ENCODE measurements around the gene PPP1R7.

The PPP1R7 gene

GRCh38 chr2:241148891-241149674, 1.2 kb upstream of the PPP1R7 start, which contains the start of gene PASK:
TSS of gene PASK (minus strand) at chr2:241149472. CDS start at chr2:241143032, 6,440 bp downstream.
- peak within 1 kb of the TSS; percentile 82 to 90 for H3K27ac ChIP-seq
- TF ChIP-seq, protein P1, sequence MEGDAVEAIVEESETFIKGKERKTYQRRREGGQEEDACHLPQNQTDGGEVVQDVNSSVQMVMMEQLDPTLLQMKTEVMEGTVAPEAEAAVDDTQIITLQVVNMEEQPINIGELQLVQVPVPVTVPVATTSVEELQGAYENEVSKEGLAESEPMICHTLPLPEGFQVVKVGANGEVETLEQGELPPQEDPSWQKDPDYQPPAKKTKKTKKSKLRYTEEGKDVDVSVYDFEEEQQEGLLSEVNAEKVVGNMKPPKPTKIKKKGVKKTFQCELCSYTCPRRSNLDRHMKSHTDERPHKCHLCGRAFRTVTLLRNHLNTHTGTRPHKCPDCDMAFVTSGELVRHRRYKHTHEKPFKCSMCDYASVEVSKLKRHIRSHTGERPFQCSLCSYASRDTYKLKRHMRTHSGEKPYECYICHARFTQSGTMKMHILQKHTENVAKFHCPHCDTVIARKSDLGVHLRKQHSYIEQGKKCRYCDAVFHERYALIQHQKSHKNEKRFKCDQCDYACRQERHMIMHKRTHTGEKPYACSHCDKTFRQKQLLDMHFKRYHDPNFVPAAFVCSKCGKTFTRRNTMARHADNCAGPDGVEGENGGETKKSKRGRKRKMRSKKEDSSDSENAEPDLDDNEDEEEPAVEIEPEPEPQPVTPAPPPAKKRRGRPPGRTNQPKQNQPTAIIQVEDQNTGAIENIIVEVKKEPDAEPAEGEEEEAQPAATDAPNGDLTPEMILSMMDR (IDR thresholded peaks at IDR 0.05) = no peak
- H3K4me1 ChIP-seq = peaks cover 0 to 26% (median 16%) of the 10 kb centered on the region in 4 donors
- peak; percentile 96 for DNase-seq
- peaks cover 0 to 8% (median 4%) of the 10 kb centered on the region in 3 donors for H3K36me3 ChIP-seq
- H3K4me3 ChIP-seq = peak within 1 kb of the TSS; percentile 86 to 97
- intact Hi-C loops (cut with DNase I; ENCODE audit: low total_unique reads) = no loop called here
- no peaks in the 10 kb centered on the region for H3K27me3 ChIP-seq
- H3K9me3 ChIP-seq = no peaks in the 10 kb centered on the region

DNA sequence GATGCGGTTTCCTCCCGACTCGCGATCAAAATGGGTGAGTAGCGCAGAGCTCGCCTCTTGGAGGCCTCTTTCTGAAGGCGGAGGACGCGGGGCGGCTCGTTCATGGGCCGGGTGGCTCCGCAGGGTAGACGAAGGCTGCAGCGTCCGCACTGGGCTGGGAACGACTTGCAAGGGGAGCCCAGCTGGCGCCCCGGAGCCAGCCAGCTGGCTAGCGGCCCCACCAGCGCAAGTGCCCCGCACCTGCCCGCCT, 667 bp upstream of the PPP1R7 start:
- TF ChIP-seq, protein P1 (IDR thresholded peaks at IDR 0.05) = no peak
- peak in 1 of 2 donors; percentile 23 for DNase-seq
- Histone ChIP-seq H3K27me3 (no peaks in the 10 kb centered on the region), H3K36me3 (peaks cover 0 to 11% (median 4%) of the 10 kb centered on the region in 3 donors), H3K4me3 (peak overlapping the region; percentile 86 to 97), H3K27ac (peak overlapping the region; percentile 82 to 90), H3K4me1 (peaks cover 0 to 26% (median 16%) of the 10 kb centered on the region in 4 donors), H3K9me3 (no peaks in the 10 kb centered on the region)
- intact Hi-C loops (cut with DNase I; ENCODE audit: low total_unique reads) = no loop called here

- no peak for DNase-seq
- no peaks in the 10 kb centered on the region for H3K9me3 ChIP-seq
- TF ChIP-seq, protein P1 (IDR thresholded peaks at IDR 0.05) = no peak
- intact Hi-C loops (cut with DNase I; ENCODE audit: low total_unique reads) = loop anchor here (10.0 kb wide), 1 partner anchor 556 kb away; no protein-coding TSS in a partner anchor
- H3K4me3 ChIP-seq = peak overlapping the region; percentile 86 to 97
- peak overlapping the region; percentile 82 to 90 for H3K27ac ChIP-seq
- peaks cover 0 to 24% (median 7%) of the 10 kb centered on the region in 3 donors for H3K36me3 ChIP-seq
- peaks cover 0 to 26% (median 16%) of the 10 kb centered on the region in 4 donors for H3K4me1 ChIP-seq
- no peaks in the 10 kb centered on the region for H3K27me3 ChIP-seq
These were observed 628 bp downstream of the PPP1R7 start for GRCh38 chr2:241150660-241151530.

DNA sequence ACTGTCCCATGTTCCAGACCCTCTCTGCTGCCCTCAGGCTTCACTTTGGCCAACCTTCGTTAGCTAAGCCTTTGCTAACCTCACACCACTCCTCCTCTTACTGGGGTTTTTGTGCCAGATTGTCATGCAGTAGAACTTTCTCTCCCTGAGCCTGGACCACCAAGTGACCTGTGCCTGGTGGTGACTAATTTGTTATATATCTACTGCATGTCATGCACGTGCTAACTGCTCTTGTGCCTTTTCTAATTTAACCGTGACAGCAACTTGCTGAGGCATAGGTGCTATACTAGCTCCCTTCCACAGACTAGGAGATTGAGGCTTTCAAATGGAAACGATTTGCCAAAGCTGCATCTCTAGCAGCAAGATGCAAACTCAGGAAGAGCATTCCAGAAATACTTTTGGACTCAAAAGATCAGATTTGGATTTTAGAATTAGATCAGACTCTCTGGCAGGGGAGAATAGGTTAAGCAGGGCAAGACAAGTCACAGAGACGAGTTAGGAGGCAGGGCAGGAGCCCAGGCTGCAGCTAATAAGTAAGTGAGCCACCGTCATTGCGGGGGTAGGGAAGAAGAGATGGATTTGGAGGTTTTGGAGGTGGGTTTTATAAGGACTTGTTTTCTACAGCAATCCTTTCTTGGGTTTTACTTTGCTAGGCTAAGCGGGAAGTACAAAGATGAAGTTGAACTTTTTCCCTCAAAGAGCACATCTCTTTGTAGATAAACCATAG, 1.8 kb downstream of the PPP1R7 start:
- intact Hi-C loops (cut with DNase I; ENCODE audit: low total_unique reads) = loop anchor here (10.0 kb wide), 1 partner anchor 557 kb away; no protein-coding TSS in a partner anchor
- Histone ChIP-seq H3K4me1 (peaks cover 0 to 26% (median 16%) of the 10 kb centered on the region in 4 donors), H3K36me3 (peaks cover 0 to 35% (median 7%) of the 10 kb centered on the region in 3 donors), H3K27me3 (no peaks in the 10 kb centered on the region), H3K4me3 (no peak overlapping the region), H3K27ac (no peak overlapping the region), H3K9me3 (no peaks in the 10 kb centered on the region)
- TF ChIP-seq, protein P1 (IDR thresholded peaks at IDR 0.05) = no peak
- no peak for DNase-seq

DNA sequence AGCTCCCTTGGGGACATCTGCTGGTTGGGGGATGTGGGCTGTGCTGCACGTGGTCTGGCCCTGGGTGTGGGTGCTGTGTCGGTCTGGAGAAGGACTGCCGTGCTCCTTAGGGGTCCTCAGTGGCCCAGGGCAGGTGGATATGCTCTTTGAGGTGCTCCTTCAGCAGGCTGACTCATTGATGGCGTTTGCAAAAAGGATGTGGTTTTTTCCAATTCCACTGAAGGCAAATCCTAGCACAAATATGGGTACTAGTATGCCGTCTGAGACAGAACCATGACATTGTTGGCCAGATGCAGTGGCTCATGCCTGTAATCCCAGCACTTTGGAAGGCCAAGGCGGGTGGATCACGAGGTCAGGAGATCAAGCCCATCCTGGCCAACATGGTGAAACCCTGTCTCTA, 3.3 kb downstream of the PPP1R7 start:
- Histone ChIP-seq H3K4me1 (peaks cover 0 to 20% (median 13%) of the 10 kb centered on the region in 4 donors), H3K27ac (no peak overlapping the region), H3K4me3 (no peak overlapping the region), H3K9me3 (no peaks in the 10 kb centered on the region), H3K36me3 (peaks cover 10 to 50% (median 19%) of the 10 kb centered on the region in 3 donors), H3K27me3 (no peaks in the 10 kb centered on the region)
- DNase-seq = no peak
- TF ChIP-seq, protein P1 (IDR thresholded peaks at IDR 0.05) = no peak
- intact Hi-C loops (cut with DNase I; ENCODE audit: low total_unique reads) = loop anchor here (10.0 kb wide), 1 partner anchor 559 kb away; no protein-coding TSS in a partner anchor
